OCI-LY1 (cell line): ENCODE measurements around the gene NELFCD.

Experiments
- H2AFZ ChIP-seq: fragments of 200-600 bp; sonication (generic), shearing (Covaris generic); 2 replicates; pipeline ENCODE4 v1.6.0; 2014; ENCODE audit warnings: antibody characterized with exemption, mild to moderate bottlenecking, low read length
- H3F3A ChIP-seq: fragments of 200-600 bp; sonication (generic), shearing (Covaris generic); 2 replicates; pipeline ENCODE4 v1.6.0; 2014; ENCODE audit warnings: mild to moderate bottlenecking, antibody characterized with exemption, low read length, moderate library complexity; ENCODE audit not compliant: insufficient read depth
- H3K27ac ChIP-seq: fragments of 200-600 bp; sonication (generic); 2 replicates; pipeline ENCODE4 v1.5.1; 2014; ENCODE audit warnings: low read length, mixed run types, mild to moderate bottlenecking, low read depth; ENCODE audit not compliant: poor library complexity, severe bottlenecking
- H3K27me3 ChIP-seq: fragments of 200-600 bp; sonication (generic); 2 replicates; pipeline ENCODE4 v1.6.0; 2014; ENCODE audit warnings: antibody characterized with exemption, mild to moderate bottlenecking, low read length, moderate library complexity; ENCODE audit not compliant: insufficient read depth
- H3K36me3 ChIP-seq: fragments of 200-600 bp; sonication (generic); 2 replicates; pipeline ENCODE4 v1.6.1; 2014; ENCODE audit warnings: mild to moderate bottlenecking, antibody characterized with exemption, low read length, moderate library complexity, mixed read lengths; ENCODE audit not compliant: insufficient read depth
- H3K4me1 ChIP-seq: fragments of 200-600 bp; sonication (generic); 2 replicates; pipeline ENCODE4 v1.5.1; 2014; ENCODE audit warnings: mild to moderate bottlenecking, low read length, moderate library complexity; ENCODE audit not compliant: insufficient read depth, severe bottlenecking
- H3K4me2 ChIP-seq: fragments of 200-600 bp; sonication (generic), shearing (Covaris generic); 2 replicates; pipeline ENCODE4 v1.6.1; 2014; ENCODE audit warnings: low read length
- H3K4me3 ChIP-seq: fragments of 200-600 bp; sonication (generic); 2 replicates; pipeline ENCODE4 v1.5.1; 2014; ENCODE audit warnings: low read length, low read depth, mild to moderate bottlenecking, mixed read lengths; ENCODE audit not compliant: poor library complexity, severe bottlenecking
- H3K79me2 ChIP-seq: fragments of 200-600 bp; shearing (Covaris generic); 2 replicates; pipeline ENCODE4 v1.6.1; 2016; ENCODE audit warnings: mixed run types, low read length, mixed read lengths; ENCODE audit not compliant: insufficient read depth
- H3K9ac ChIP-seq: fragments of 200-600 bp; sonication (generic), shearing (Covaris generic); 2 replicates; pipeline ENCODE4 v1.6.1; 2014; ENCODE audit warnings: mild to moderate bottlenecking, low read length, mixed read lengths
- H3K9me2 ChIP-seq: fragments of 200-600 bp; sonication (generic), shearing (Covaris generic); 2 replicates; pipeline ENCODE4 v1.6.1; 2014; ENCODE audit warnings: low read depth, mild to moderate bottlenecking, low read length, mixed read lengths
- H3K9me3 ChIP-seq: fragments of 200-600 bp; shearing (Covaris generic); 2 replicates; pipeline ENCODE4 v1.6.1; 2014; ENCODE audit warnings: low read length, mixed read lengths
- H4K20me1 ChIP-seq: fragments of 200-600 bp; sonication (generic), shearing (Covaris generic); 2 replicates; pipeline ENCODE4 v1.6.0; 2016; ENCODE audit warnings: mild to moderate bottlenecking, low read length; ENCODE audit not compliant: insufficient read depth
- EZH2 ChIP-seq: fragments of 200-600 bp; sonication (generic), shearing (Covaris generic); IDR thresholded peaks from 2 replicates; pipeline ENCODE4 v1.8.0; 2017; ENCODE audit warnings: borderline replicate concordance, mixed run types, mild to moderate bottlenecking, antibody characterized with exemption, low read length, moderate library complexity, mixed read lengths
- TF ChIP-seq, protein P1 (sequence below): fragments of 200-600 bp; sonication (generic), shearing (Covaris generic); IDR thresholded peaks from 2 replicates; pipeline ENCODE4 v1.5.1; 2017; ENCODE audit warnings: mild to moderate bottlenecking, antibody characterized with exemption, low read length, moderate library complexity, mixed read lengths

NELFCD gene

DNA sequence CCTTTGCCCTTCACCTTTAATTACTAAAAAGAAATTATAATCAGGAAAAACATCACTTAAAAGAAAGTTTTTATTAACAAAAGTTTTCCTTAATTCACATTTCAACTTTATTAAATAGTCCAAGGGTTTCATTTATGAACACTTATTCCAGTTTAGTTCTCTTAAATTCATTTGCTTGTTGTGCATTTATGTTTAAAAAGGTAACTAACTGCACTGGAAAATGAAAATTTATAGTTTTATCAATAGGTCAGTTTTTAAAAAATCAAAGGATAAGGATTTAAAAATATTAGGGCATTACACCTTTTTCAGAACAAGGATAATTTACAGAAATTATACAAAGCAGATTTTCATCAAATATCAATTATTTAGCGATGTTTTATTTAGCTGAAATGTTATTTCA is 52.0 kb downstream of the NELFCD start:
- H3K4me3 ChIP-seq: peak overlapping the region; percentile 93
- peaks cover 44% of the 10 kb centered on the region for H3K4me1 ChIP-seq
- peak overlapping the region; percentile 44 for H3K27ac ChIP-seq
- H3K9ac ChIP-seq: peak overlapping the region; percentile 76
- no peaks in the 10 kb centered on the region for H3K27me3 ChIP-seq
- no peak overlapping the region for H2AFZ ChIP-seq
- no peaks in the 10 kb centered on the region for H3K9me2 ChIP-seq
- peak overlapping the region; percentile 75 for H3K4me2 ChIP-seq
- no peak for TF ChIP-seq EZH2
- TF ChIP-seq, protein P1, sequence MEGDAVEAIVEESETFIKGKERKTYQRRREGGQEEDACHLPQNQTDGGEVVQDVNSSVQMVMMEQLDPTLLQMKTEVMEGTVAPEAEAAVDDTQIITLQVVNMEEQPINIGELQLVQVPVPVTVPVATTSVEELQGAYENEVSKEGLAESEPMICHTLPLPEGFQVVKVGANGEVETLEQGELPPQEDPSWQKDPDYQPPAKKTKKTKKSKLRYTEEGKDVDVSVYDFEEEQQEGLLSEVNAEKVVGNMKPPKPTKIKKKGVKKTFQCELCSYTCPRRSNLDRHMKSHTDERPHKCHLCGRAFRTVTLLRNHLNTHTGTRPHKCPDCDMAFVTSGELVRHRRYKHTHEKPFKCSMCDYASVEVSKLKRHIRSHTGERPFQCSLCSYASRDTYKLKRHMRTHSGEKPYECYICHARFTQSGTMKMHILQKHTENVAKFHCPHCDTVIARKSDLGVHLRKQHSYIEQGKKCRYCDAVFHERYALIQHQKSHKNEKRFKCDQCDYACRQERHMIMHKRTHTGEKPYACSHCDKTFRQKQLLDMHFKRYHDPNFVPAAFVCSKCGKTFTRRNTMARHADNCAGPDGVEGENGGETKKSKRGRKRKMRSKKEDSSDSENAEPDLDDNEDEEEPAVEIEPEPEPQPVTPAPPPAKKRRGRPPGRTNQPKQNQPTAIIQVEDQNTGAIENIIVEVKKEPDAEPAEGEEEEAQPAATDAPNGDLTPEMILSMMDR: no peak
- H3K79me2 ChIP-seq: peaks cover 44% of the 10 kb centered on the region
- peaks cover 87% of the 10 kb centered on the region for H3K36me3 ChIP-seq
- 0 out of 2 replicates have a peak, but pooled peaks cover 3% of the 10 kb centered on the region for H4K20me1 ChIP-seq
- peaks cover 13% of the 10 kb centered on the region for H3F3A ChIP-seq
- H3K9me3 ChIP-seq: no peaks in the 10 kb centered on the region

DNA sequence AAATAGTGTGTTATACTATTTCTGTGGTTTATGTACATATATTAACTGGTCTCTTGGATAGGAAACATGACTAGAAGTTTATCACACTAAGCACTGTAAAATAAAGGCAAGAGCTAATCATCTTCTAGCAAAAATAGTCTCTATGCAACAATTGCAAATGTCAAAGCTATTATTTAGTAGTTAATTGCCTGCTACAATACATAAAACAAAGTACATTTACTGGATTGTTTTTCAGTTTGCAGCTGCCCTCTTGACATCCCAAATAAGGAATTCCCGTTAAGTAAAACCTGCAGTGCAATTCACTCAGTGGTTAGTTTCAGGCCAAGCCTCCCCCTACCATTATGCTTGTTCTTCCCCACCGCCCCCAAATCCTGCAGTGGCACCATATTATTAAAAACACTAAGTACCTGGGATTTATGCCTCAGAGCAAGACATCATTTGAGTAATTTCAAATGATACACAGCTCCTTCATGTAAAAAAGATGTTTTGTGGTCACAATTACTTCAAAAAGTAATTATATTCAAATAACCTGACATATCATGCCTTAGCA is 52.6 kb downstream of the NELFCD start:
- Histone ChIP-seq H3K4me2 (no peak overlapping the region), H3K9ac (peak overlapping the region; percentile 76; the same call in 1 of the 2 replicates), H3K9me2 (no peaks in the 10 kb centered on the region), H2AFZ (no peak overlapping the region), H3K27me3 (no peaks in the 10 kb centered on the region), H3K4me1 (peaks cover 40% of the 10 kb centered on the region), H3F3A (peaks cover 13% of the 10 kb centered on the region), H3K79me2 (peaks cover 44% of the 10 kb centered on the region), H3K9me3 (no peaks in the 10 kb centered on the region), H3K4me3 (no peak overlapping the region), H4K20me1 (0 out of 2 replicates have a peak, but pooled peaks cover 3% of the 10 kb centered on the region), H3K36me3 (peaks cover 87% of the 10 kb centered on the region), H3K27ac (no peak overlapping the region)
- no peak for TF ChIP-seq EZH2
- TF ChIP-seq, protein P1: no peak

DNA sequence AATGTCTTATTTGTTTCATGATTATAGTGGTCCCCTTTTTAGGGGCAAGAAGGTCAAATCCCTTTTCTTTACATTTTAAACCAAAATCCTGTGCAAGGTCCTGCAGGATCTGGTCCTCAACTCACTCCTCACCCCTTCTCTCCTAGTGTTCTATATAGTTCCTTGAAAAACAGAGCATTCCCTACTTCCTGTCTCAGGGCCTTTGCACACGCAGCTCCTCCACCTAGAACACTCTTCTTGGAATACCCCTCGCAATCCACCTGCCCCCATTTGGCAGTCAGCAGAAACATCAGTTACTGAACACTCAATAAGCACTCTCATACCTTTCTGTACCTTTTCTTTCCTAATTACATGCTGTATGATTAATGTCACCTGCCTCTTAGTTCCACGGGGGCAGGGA is 54.3 kb downstream of the NELFCD start:
- Histone ChIP-seq H3K4me2 (no peak overlapping the region), H3K27ac (no peak overlapping the region), H3K36me3 (peaks cover 81% of the 10 kb centered on the region), H3K4me1 (peaks cover 40% of the 10 kb centered on the region), H3K79me2 (peaks cover 45% of the 10 kb centered on the region), H3K9me3 (no peaks in the 10 kb centered on the region), H3K27me3 (no peaks in the 10 kb centered on the region), H3K9me2 (no peaks in the 10 kb centered on the region), H3F3A (peaks cover 13% of the 10 kb centered on the region), H3K4me3 (no peak overlapping the region), H3K9ac (no peak overlapping the region), H4K20me1 (0 out of 2 replicates have a peak, but pooled peaks cover 3% of the 10 kb centered on the region), H2AFZ (no peak overlapping the region)
- TF ChIP-seq EZH2: no peak
- TF ChIP-seq, protein P1: no peak
